NCI-H2107 (cell line): ENCODE data around the gene HNRNPA0.

ENCODE experiments used
- DNase-seq: peaks from one replicate; lab custom pipeline; 2025; lab: John Stamatoyannopoulos, UW

Gene HNRNPA0

GRCh38 chr5:137754961-137755762 is 999 bp upstream of the HNRNPA0 start:
- no peak for DNase-seq

- DNase-seq = no peak
Measured at GRCh38 chr5:137753691-137754187, 424 bp downstream of the HNRNPA0 start.

DNA sequence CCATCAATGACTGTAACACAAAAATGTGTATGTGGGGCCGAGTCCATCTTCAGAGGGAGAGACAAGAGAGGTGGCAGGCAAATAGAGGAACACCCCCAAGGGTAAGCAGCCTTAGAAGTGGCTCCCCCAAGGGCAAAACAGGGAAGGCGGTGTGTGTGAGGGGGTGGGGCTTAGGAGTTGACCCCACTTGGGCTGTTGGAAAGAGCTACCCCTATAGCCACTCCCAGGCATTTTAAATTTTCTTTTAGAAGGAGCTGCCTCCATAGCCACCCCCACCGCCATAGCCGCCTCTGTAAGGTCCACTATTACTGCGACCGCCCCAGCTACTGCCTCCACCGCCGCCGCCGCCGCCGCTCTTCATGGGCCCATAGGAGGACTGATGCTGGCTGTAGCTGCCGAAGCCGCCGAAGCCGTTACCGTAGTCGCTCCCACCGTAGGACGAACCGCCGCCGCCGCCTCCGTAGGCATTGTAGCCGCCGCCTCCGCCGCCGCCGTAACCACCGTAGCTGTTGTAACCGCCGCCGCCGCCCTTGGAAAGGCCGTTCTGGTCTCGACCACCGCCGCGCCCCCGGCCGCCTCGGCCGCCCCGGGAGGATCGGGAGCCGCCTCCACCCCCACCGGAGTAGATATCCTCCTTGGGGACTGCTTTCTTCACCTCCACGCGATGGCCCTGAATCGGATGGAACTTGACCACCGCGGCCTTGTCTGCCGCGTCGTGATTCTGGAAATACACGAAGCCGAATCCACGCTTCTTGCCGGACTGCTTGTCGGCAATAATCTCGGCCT is 1.1 kb downstream of the HNRNPA0 start:
- no peak for DNase-seq

GRCh38 chr5:137751869-137752491 is 2.2 kb downstream of the HNRNPA0 start:
- DNase-seq = no peak

DNA sequence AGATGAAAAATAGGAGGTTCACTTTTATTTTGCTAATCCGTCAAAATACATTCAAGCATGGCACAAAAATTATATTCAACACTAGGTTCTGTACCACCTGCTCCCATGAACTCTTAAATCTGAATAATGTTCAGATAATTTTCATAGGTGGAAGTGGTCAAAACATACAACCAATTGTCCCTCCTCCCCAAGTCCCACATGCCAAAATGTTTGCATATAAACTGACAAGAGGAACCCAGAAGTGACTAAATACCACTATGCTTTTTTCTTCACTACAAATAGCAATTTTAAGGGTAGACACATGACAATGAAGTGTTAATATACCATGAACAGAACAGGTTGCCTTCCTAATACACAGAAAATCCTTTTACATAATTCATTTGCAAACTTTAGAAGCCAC is 3.7 kb downstream of the HNRNPA0 start:
- no peak for DNase-seq

DNA sequence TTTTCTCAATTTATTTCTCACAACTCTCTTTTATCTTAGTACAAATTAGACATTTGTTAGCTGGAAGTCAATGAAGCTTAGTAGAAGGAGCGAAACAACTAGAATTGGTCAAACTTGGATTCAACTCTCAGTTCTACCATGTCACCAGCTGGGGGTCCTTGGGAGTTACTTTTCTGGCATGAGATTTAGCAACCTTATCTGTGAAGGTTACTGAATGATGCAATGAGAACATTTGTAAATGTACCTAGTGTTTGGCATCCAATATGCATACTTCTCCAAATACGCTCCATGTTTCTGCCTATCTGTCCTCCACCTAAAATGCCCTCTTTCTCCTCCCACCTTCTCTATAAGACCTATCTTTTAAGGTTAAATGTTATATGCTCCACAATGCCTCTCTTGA is 6.3 kb downstream of the HNRNPA0 start:
- no peak for DNase-seq

DNA sequence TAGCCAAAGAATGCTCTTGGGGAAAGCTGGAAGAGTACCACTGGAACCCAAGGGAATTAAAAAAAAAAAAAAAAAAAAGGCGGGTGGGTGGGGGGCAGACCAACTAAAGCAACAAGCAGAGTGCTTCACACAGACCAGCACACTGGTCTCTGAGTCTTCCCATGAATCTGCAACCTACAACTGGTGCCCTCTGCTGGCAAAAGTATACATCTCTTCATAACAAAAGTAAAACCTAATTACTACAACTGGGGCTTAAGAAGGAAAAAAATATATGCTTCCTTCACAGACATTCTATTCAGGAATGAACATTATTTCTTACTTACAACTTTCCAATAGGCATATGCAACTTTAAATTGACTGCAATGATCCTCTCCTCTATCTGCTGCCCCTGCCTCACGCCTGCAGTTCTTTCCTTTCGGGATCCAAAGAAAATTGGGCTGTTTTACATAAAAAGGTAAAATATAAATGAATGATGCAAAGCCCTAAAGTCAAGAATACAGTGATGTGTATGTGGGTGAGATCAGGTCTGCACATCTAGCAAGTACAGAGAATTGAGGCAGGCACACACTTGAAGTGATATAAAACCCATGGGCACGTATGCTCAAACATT is 11.0 kb downstream of the HNRNPA0 start:
- DNase-seq = peak; percentile 63

- DNase-seq = peak; percentile 69
Measured at GRCh38 chr5:137741718-137742117, 12.4 kb downstream of the HNRNPA0 start.

GRCh38 chr5:137739737-137740136 is 14.4 kb downstream of the HNRNPA0 start:
- DNase-seq = no peak

DNA sequence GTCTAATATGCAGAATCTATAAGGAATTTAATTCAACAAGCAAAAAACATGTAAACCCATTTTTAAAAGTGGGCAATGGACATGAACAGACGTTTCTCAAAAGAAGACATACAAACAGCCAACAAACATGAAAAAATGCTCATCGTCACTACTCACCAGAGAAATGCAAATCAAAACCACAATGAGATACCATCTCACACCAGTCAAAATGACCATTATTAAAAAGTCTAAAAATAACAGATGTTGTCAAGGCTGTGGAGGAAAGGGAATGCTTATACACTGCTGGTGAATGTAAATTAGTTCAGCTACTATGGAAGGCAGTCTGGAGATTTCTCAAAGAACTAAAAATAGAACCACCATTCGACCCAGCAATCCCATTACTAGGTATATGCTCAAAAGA is 15.2 kb downstream of the HNRNPA0 start:
- no peak for DNase-seq

- no peak for DNase-seq
Measured at GRCh38 chr5:137737349-137738131, 16.6 kb downstream of the HNRNPA0 start.

GRCh38 chr5:137736496-137736895 is 17.7 kb downstream of the HNRNPA0 start:
- no peak for DNase-seq

GRCh38 chr5:137735555-137736284 is 18.4 kb downstream of the HNRNPA0 start, which contains the start of gene KLHL3:
TSS of gene KLHL3 (minus strand) at chr5:137736089. CDS start at chr5:137735646, 443 bp downstream.
- no peak for DNase-seq

GRCh38 chr5:137734962-137735554 is 19.1 kb downstream of the HNRNPA0 start:
- DNase-seq = no peak

GRCh38 chr5:137734331-137734730 is 19.8 kb downstream of the HNRNPA0 start:
- DNase-seq = no peak

- DNase-seq = no peak
Measured at GRCh38 chr5:137733922-137734321, 20.2 kb downstream of the HNRNPA0 start.

DNA sequence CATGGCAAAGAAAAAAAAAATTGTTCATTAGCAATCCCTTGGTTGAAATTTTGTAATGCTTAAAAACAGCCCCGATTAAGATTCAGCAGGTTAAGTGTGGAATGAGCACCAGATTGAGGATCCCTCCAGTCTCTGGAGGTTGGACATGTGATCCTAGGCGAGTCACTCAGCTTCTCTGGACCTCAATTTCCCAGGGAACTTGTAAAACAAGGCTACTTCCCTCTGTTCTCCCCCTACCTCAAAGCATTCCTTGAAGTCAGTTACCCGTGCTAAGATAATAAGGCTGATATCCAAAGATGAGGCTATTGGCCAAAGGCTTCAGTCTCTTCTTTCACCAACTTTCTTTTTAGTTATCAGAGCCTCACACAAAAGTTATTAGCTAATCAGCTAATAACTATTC is 21.2 kb downstream of the HNRNPA0 start:
- no peak for DNase-seq

- DNase-seq = no peak
Measured at GRCh38 chr5:137731176-137731575, 23.0 kb downstream of the HNRNPA0 start.

DNA sequence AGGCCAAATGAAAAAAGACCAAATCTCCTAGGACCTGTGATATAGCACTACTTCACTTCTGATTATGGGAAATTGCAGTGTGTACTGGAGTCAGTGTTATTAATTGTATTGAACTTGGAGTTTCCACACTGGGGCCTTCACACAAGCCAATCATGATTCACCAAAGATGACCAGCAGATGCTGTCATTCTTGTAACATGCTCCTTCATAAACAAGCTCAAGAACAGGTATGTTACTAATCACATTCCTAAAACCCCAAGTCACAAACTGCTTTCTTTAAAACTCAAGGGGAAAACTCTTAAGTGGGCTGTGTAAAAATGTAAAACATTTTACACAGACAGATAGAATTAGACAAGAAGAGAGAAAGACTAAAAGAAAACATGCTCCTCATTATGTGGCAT is 23.8 kb downstream of the HNRNPA0 start:
- no peak for DNase-seq

DNA sequence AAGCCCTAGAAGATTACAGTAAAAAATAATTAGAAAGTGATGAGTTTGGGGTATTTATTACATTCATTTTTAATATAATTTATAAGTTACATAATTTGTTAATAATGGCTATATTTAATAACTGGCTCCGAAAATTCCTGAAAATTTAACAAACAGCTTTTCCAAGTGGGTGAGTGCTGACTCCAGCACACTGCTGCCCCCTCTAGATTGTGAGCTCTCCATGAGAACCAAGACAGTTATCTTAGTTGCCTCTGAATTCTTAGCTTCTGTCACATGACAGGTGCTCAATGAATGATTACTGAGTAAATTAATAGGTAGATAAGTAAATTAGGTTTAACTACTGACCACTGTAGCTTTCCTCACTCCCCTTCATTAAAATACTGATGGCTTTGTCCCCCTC is 26.1 kb downstream of the HNRNPA0 start:
- DNase-seq = no peak
